Natural killer cell treated with Interleukin-12 subunit alpha and Interleukin-12 subunit beta and Interleukin-15 and Interleukin-18, amount 100 ng/mL, for 72 hours (primary cell): ENCODE measurements around the gene GPX4. TPM values are rescaled to one million over a fixed set of nuclear protein-coding genes. Genes with fewer than 3 reads are reported as not detected.
A peak's percentile ranks its signal among the peaks of the same experiment; 100 is the strongest.

Experiments used
- ATAC-seq, 2 donors: fragments of 150-1000 bp; cut with Tn5 transposase in 1 of 2; sonication (Bioruptor Pico), chemical (Tn5 transposase) in 1 of 2; 2 replicates each; pipeline ENCODE4 v1.10.0; 2021
- DNase-seq: peaks from one replicate; pipeline ENCODE4 v3.0.0; 2022; ENCODE audit warnings: low spot score
- H3K27ac Mint-ChIP-seq, 2 donors: 1 replicate in 1 of 2; 2 replicates in 1 of 2; pipeline ENCODE4 v1.8.0; 2022; ENCODE audit warnings: mixed read lengths in 2 of 2, mild to moderate bottlenecking in 1 of 2, moderate library complexity in 1 of 2
- H3K27me3 Mint-ChIP-seq, 2 donors: 1 replicate in 1 of 2; 2 replicates in 1 of 2; pipeline ENCODE4 v1.8.0; 2022; ENCODE audit warnings: mixed read lengths in 2 of 2
- H3K36me3 Mint-ChIP-seq: one replicate; pipeline ENCODE4 v1.8.0; 2022; ENCODE audit warnings: mixed read lengths
- H3K4me1 Mint-ChIP-seq, 2 donors: 1 replicate in 1 of 2; 2 replicates in 1 of 2; pipeline ENCODE4 v1.8.0; 2022; ENCODE audit warnings: low read depth in 2 of 2, mixed read lengths in 2 of 2, mild to moderate bottlenecking in 1 of 2
- H3K4me3 Mint-ChIP-seq: one replicate; pipeline ENCODE4 v1.8.0; 2022; ENCODE audit warnings: mixed read lengths
- H3K9me3 Mint-ChIP-seq: 2 replicates; pipeline ENCODE4 v1.8.0; 2022; ENCODE audit warnings: mixed read lengths
- total RNA-seq, 2 donors: library from RNA; stranded (reverse); gene quantifications; one replicate each; pipeline ENCODE4 v1.2.3, GENCODE V29; 2022

Gene GPX4
- total RNA-seq, 2 donors from 2014 or later, result 86.4 to 174 TPM

GRCh38 chr19:1115646-1116420 lies 12.0 kb downstream of the GPX4 start:
- DNase-seq (no peak), ATAC-seq (no peak)
- Mint-ChIP-seq H3K27ac (no peak overlapping the region), H3K27me3 (no peaks in the 10 kb centered on the region), H3K4me1 (no peaks in the 10 kb centered on the region), H3K36me3 (no peaks in the 10 kb centered on the region), H3K4me3 (no peak overlapping the region), H3K9me3 (no peaks in the 10 kb centered on the region)

GRCh38 chr19:1116726-1117581 lies 13.2 kb downstream of the GPX4 start:
- no peaks in the 10 kb centered on the region for H3K36me3 Mint-ChIP-seq
- H3K4me3 Mint-ChIP-seq, result no peak overlapping the region
- peaks cover 0 to 3% of the 10 kb centered on the region in 2 donors for H3K4me1 Mint-ChIP-seq
- H3K9me3 Mint-ChIP-seq, result no peaks in the 10 kb centered on the region
- DNase-seq, result no peak
- no peak for ATAC-seq
- no peaks in the 10 kb centered on the region for H3K27me3 Mint-ChIP-seq
- no peak overlapping the region for H3K27ac Mint-ChIP-seq

- no peaks in the 10 kb centered on the region for H3K9me3 Mint-ChIP-seq
- no peak overlapping the region for H3K27ac Mint-ChIP-seq
- H3K27me3 Mint-ChIP-seq, result no peaks in the 10 kb centered on the region
- no peaks in the 10 kb centered on the region for H3K36me3 Mint-ChIP-seq
- DNase-seq, result no peak
- peaks cover 0 to 3% of the 10 kb centered on the region in 2 donors for H3K4me1 Mint-ChIP-seq
- no peak for ATAC-seq
- H3K4me3 Mint-ChIP-seq, result no peak overlapping the region
Observed at GRCh38 chr19:1117654-1118053, 13.9 kb downstream of the GPX4 start.

GRCh38 chr19:1118999-1119398 lies 15.2 kb downstream of the GPX4 start:
- H3K36me3 Mint-ChIP-seq, result no peaks in the 10 kb centered on the region
- H3K27ac Mint-ChIP-seq, result no peak overlapping the region
- peaks cover 0 to 7% of the 10 kb centered on the region in 2 donors for H3K4me1 Mint-ChIP-seq
- no peak overlapping the region for H3K4me3 Mint-ChIP-seq
- H3K9me3 Mint-ChIP-seq, result no peaks in the 10 kb centered on the region
- H3K27me3 Mint-ChIP-seq, result no peaks in the 10 kb centered on the region
- ATAC-seq (no peak), DNase-seq (no peak)

- H3K36me3 Mint-ChIP-seq, result no peaks in the 10 kb centered on the region
- H3K4me3 Mint-ChIP-seq, result no peak overlapping the region
- H3K4me1 Mint-ChIP-seq, result peaks cover 0 to 7% of the 10 kb centered on the region in 2 donors
Observed at GRCh38 chr19:1119475-1120217, 15.9 kb downstream of the GPX4 start.

GRCh38 chr19:1121395-1121794 lies 17.6 kb downstream of the GPX4 start:
- Mint-ChIP-seq H3K27ac (no peak overlapping the region), H3K36me3 (no peaks in the 10 kb centered on the region)

More at GRCh38 chr19:1119475-1120217, 15.9 kb downstream of the GPX4 start:
- ATAC-seq, result no peak
- no peak overlapping the region for H3K27ac Mint-ChIP-seq
- no peaks in the 10 kb centered on the region for H3K9me3 Mint-ChIP-seq
- H3K27me3 Mint-ChIP-seq, result no peaks in the 10 kb centered on the region
- no peak for DNase-seq

GRCh38 chr19:1122021-1122971 lies 18.5 kb downstream of the GPX4 start:
- Mint-ChIP-seq H3K27me3 (no peaks in the 10 kb centered on the region), H3K27ac (no peak overlapping the region), H3K9me3 (no peaks in the 10 kb centered on the region), H3K4me3 (no peak overlapping the region), H3K4me1 (peaks cover 0 to 17% of the 10 kb centered on the region in 2 donors), H3K36me3 (no peaks in the 10 kb centered on the region)
- no peak for DNase-seq
- no peak for ATAC-seq

More at GRCh38 chr19:1121395-1121794, 17.6 kb downstream of the GPX4 start:
- ATAC-seq (no peak), DNase-seq (no peak)
- H3K27me3 Mint-ChIP-seq, result no peaks in the 10 kb centered on the region
- no peak overlapping the region for H3K4me3 Mint-ChIP-seq
- no peaks in the 10 kb centered on the region for H3K9me3 Mint-ChIP-seq
- H3K4me1 Mint-ChIP-seq, result peaks cover 0 to 13% of the 10 kb centered on the region in 2 donors

- Mint-ChIP-seq H3K4me1 (peaks cover 0 to 23% of the 10 kb centered on the region in 2 donors), H3K4me3 (no peak overlapping the region), H3K27me3 (no peaks in the 10 kb centered on the region), H3K27ac (no peak overlapping the region), H3K36me3 (no peaks in the 10 kb centered on the region), H3K9me3 (no peaks in the 10 kb centered on the region)
- peak; percentile 80 to 87 for ATAC-seq
- DNase-seq, result peak; percentile 78
Observed at GRCh38 chr19:1122972-1123363, 19.2 kb downstream of the GPX4 start.

GRCh38 chr19:1123381-1123780 lies 19.6 kb downstream of the GPX4 start:
- H3K27ac Mint-ChIP-seq, result no peak overlapping the region
- ATAC-seq (peak in 1 of 2 donors; percentile 3), DNase-seq (no peak)
- H3K9me3 Mint-ChIP-seq, result no peaks in the 10 kb centered on the region
- no peaks in the 10 kb centered on the region for H3K36me3 Mint-ChIP-seq
- no peak overlapping the region for H3K4me3 Mint-ChIP-seq
- no peaks in the 10 kb centered on the region for H3K27me3 Mint-ChIP-seq
- peaks cover 0 to 23% of the 10 kb centered on the region in 2 donors for H3K4me1 Mint-ChIP-seq

GRCh38 chr19:1123885-1124677 lies 20.3 kb downstream of the GPX4 start:
- Mint-ChIP-seq H3K4me3 (no peak overlapping the region), H3K27me3 (no peaks in the 10 kb centered on the region), H3K27ac (no peak overlapping the region), H3K9me3 (no peaks in the 10 kb centered on the region), H3K36me3 (no peaks in the 10 kb centered on the region), H3K4me1 (peaks cover 0 to 25% of the 10 kb centered on the region in 2 donors)
- ATAC-seq, result no peak
- no peak for DNase-seq

- DNase-seq (no peak), ATAC-seq (no peak)
- Mint-ChIP-seq H3K27ac (peak overlapping the region in 1 of 2 donors; percentile 14), H3K36me3 (no peaks in the 10 kb centered on the region), H3K27me3 (no peaks in the 10 kb centered on the region), H3K4me1 (peaks cover 0 to 35% of the 10 kb centered on the region in 2 donors), H3K9me3 (no peaks in the 10 kb centered on the region), H3K4me3 (no peak overlapping the region)
Observed at GRCh38 chr19:1125601-1126467, 22.0 kb downstream of the GPX4 start.
